Measurements from ENCODE around the gene PGLYRP4.

Gene PGLYRP4

DNA sequence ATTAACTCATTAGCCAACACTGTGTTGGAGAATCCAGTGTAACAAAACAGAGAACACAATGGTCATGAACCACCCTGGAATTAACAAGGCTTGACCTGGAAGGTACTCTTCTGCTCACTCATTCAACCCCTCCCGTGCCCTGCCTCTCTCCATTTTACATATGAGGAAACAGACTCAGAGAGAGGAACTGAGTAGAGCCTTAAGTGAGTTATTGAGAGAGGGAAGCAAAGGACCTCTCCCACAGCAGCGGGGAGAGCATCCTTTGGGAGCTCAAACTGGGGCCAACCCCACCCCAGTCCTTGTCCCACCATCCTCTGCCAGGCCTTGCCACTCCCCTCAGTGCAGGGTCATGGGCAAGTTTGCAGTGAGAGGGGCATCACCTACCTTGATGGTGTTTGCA, 25.4 kb upstream of the PGLYRP4 start:
- DNase-seq, result no peak

DNA sequence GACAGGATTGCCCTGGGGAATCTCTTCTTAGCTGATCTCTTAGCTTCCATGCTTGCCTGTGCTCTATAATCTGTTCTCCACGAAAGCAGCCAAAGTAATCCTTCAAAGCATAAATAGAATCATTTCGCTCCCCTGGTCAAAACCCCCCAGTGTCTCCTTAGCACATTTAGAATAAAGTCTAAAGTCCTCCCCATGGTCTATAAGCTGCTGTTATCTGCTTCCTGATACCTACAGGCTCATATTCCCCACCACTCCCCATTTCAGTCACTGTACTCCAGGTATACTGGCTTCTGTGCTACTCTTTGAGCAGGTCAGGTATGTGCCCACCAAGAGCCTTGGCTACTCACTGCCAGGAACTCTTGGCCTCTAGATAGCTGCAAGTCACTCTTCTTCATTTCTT, 23.9 kb upstream of the PGLYRP4 start:
- DNase-seq, result no peak

DNA sequence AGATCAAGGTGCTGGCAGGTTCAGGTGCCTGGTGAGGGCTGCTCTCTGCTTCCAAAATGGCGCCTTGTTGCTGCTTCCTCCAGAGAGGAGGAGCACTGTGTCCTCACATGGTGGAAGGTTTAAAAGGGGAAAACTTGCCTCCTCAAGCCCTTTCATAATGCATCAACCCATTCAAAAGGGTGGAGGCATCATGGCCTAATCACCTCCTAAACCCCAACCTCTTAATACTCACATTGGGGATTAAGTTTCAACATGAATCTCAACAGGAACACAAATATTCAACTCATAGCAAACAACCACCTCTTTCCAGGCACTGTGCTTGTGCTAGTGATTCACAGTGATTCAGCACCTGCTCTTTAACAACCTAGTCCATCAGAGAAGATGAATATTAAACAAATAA, 22.6 kb upstream of the PGLYRP4 start:
- DNase-seq, result no peak

DNA sequence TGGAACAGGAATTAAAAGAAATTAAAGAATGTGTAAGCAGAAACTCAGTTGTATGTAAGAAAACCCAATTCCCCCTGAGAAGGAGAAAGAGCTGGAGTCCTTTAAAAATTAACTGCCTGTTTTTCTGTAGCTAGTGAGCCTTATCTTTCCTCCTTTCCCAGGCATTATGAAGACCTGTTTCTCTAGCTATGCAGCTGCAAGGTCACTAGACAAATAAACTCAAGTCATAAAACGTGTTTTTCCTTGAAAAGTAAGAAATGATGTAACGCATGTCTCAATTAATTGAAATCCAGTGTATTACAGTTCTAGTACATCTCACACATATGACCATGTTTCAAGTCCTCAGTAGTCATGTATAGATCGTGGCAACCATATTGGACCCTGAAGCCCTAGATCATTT, 21.5 kb upstream of the PGLYRP4 start:
- no peak for DNase-seq

DNA sequence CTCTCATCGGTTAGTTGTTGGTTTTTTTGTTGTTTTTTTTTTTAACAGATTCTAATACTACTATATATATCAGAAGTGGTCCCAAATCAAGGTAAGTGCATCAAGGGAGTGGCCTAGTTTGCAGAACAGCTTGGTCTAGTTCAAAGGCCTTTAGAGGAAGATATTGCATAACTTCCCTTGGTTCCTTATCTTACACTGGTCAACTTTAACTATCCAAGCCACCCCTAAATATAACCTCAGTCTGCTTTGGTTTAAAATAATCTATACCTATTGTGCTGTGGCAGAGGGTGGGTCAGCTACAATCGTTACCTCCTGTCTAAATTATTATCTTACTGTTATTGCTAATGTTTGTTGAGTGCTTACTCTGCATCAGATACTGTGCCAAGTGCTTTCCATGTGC, 19.9 kb upstream of the PGLYRP4 start:
- no peak for DNase-seq

DNA sequence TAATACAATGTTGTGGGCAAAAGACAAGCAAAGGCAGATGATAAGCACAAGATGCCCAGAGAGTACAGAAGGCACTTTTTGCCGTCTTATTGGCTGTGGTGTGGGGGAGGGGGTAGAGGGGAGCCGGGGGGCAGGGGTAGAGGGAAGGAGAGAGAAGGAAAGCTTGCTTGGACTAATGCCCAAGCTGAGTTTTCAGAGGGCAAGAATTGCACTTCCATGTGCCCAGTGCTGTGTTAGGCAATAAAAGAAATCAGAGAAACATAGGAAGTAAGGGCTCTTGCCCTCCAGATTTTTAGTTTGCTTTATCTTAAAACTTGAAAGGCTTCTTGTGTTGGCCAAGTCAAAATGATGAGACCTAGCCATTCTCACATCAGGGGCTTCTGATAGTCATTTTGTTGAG, 18.4 kb upstream of the PGLYRP4 start:
- no peak for DNase-seq

DNA sequence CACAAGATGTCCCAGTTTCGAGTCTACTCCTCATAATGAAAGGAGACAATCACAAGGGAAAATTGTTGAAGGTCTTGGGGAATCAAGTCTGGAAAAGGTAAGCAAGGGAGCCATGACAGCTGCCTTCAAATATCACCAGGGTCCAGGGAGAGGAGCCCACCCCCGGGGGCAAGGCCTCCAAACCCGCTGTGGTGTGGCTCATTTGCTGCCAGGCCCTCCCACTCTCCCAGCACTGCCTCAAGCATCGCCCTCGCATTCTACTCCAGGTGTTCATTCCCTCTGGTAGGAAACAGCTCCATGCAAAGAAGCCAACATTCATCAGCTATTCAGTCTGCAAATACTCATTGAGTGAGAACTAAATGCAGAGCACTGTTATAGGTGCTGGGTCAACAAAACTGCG, 17.6 kb upstream of the PGLYRP4 start:
- no peak for DNase-seq

DNA sequence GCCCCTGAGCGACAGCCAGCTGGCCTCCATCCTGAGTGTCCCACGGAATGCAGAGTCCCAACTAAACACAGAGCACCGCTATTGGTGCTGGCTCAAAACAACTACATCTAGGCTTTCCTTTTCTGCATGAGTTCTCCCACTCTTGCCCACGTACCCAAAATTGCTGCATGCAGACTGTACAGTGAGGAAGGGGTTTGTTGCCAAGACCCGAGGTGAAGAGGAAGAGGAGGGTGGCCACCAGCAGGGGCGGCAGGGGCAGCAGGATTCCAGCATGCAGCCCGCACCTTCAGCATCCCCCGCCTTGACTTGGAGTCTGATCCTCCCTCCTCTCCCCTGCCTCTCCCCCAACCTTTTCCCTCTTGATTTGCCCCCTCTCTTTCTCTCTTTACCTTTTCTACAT, 17.1 kb upstream of the PGLYRP4 start:
- no peak for DNase-seq

DNA sequence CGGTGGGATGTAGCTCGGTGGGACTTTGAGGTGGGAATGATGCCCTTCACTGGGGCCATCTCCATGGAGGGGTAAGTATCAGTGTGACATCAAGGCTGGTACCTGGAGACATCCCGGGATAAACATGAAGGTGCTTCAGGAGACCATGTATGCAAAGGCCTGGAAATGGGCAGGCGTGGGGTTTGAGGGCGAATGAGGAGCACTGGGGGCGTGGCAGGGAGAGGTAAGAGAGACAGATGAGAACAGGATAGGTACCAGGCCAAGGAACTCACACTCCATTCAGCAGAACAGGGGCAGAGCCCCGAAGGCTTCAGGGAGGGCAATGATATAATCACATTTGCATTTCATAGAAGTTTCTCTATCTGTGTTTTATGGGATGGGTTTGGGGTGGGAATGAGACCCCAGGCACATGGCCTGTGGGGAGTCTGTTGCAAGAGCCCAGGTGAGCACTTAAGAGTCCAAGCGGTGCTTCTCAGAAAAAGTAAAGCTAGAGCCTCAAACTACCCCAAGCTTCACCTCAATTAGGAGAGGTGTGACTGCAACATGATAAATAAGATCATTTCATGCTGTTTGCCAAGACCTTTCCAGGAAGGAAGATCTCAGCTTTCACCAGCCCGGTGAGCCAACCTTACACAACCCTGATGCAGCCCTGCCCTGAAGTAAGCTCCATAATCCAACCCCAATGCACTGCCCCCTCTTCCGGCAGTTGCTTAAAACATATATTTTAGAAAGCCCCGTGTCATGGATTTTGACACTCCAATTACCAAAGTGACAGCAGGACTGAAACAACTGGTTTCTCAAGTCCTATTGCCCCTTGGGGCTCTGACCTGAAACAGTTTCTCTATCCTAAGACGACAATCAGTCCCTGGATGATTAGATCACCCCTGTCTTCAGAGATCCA, 16.4 kb upstream of the PGLYRP4 start:
- no peak for DNase-seq

DNA sequence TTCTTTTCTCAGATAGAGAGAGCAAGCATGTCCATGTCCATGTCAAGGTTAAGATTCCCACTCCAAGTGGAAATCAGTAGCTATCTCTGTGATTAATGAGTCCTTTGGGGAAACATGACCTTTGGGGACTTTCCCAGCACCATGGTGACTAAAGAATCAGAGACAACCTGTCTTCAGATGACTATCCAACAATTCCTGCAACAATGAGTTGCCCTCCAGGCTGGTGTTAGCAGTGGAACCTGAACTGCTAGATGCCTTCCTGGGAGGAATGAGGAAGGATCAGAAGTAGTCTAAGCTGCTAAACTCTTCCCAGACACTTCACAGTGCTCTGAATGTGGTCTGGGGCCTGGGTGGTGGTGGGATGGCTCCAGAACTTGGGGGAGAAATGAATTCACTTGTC, 15.5 kb upstream of the PGLYRP4 start:
- no peak for DNase-seq

DNA sequence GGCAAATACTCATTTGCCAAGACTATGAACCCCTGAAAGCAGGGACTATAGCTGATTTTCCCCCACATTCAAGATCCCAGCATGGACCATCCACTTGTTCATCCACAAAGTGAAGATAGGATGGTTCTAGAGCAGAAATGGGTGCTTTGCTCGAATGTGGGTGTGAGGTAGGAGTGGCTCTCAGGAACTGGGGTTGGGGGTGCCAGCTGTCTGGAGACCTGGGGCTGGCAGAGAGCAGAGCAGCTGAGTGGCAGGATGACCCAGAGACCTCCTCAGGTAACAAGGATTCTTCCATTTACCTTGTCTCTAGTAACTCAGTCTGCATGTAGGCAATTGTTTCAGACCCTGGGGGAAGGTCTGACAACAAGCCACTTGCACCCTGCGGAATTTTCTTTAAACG, 15.0 kb upstream of the PGLYRP4 start:
- DNase-seq, result no peak

DNA sequence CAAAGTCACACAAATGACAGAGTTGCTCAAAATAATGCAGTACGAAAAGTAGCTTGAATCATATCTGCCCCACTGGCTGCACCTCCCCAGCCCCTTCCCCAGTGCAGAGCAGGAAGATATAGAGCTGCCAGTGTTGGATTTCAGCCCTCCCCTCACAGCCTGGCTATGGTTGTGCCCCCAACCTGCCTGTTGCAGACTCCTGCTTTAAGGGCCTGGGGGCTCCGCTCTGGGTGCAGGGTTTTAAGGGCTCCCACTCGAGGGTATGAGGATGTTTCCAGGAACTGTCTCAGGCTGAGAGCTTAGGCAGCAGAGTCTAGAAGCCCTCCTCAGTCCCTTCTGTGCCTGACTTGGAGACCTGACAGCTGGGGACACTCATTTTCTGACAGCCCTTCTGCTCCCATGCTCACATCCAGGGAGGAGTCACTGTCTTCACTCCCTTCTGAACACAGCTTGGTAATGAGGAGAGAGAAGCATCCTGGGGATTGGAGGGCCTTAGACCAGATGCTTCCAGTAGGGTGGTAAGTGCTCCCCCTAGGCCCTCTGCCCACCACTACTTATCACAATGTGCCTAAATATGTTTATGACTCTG, 13.6 kb upstream of the PGLYRP4 start:
- DNase-seq, result no peak

DNA sequence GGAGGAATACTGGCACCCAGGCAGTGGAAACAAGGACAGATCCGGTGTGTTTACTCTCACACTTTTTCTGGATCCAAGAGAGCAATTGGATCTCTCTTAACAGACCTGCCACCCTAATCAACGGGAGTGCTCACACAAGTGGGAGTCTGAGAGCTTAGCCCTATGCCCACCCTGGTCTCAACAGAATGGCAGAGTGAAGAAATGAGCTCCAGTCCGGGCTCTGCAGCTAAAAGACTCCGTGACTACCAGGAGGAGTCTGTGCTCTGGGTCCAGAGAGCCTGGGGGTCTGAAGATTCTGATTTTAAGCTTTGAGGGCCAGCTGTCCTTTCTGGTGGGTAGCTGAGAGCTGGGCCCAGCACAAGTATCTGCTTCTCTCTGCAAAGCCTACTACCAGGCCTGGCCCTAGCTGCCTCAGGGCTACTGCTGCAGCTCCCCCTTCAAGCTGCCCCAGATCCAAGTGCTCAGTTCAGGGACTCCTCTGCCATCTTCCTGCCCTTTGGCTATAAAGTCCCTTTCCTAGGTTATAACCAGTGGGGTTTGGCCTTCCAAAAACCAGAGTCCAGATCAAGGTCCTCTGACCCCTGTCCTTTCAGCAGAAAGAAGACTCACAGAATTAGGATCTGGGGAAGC, 13.0 kb upstream of the PGLYRP4 start:
- no peak for DNase-seq

DNA sequence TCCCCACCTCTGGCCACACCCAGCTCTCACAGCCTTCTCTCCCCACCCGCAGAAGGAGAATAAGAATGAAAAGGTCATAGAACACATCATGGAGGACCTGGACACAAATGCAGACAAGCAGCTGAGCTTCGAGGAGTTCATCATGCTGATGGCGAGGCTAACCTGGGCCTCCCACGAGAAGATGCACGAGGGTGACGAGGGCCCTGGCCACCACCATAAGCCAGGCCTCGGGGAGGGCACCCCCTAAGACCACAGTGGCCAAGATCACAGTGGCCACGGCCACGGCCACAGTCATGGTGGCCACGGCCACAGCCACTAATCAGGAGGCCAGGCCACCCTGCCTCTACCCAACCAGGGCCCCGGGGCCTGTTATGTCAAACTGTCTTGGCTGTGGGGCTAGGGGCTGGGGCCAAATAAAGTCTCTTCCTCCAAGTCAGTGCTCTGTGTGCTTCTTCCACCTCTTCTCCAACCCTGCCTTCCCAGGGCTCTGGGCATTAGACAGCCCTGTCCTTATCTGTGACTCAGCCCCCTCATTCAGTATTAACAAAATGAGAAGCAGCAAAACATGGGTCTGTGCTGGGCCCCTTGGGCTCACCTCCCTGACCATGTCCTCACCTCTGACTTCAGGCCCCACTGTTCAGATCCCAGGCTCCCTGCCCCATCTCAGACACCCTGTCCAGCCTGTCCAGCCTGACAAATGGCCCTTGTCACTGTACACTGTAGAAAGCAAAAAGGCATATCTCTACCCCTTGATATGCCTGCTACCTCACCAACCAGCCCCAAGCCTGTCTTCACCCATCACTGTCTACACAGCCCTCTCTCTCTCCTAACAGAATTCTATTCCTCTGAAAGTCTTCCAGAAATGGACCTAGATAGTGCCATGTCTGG, 12.2 kb upstream of the PGLYRP4 start:
- no peak for DNase-seq

DNA sequence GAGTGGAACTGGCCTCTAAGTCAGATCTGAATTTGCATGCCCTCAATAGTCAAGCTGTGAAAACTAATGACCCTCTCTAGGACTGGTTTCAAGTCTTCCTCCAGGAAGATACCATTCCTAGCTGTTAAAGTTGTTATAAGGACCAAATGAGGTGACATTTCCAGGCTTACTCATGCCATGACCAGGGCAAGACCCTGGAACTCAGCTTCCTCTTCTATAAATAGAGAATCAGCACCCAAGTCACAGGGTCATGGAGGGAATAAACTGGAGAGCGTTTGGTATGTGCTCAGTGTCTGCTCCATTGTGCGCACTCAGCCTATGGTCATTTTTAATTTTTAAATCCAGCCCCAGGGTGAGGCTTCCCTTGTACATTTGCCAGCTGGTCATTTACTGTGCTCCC, 11.5 kb upstream of the PGLYRP4 start:
- DNase-seq, result no peak

DNA sequence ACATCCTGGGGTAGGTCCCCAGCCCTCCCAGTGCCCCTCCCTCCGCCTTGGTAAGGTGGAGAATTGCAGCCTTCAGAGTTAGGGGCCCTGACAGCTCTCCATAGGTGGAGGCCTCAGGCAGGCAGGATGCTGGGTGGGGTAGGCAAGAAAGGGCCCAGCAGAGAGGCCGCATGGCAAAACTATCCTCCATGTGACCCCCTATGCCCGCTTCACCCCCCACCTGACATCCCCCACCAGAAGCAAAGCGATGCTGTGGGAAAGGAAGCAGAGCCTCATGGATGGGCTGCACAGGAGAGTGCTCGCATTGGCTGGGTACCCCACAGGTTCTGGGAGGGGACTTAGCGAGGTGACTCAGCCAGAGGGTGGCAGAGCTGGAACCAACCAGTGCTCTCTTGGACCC, 10.6 kb upstream of the PGLYRP4 start:
- DNase-seq, result no peak

DNA sequence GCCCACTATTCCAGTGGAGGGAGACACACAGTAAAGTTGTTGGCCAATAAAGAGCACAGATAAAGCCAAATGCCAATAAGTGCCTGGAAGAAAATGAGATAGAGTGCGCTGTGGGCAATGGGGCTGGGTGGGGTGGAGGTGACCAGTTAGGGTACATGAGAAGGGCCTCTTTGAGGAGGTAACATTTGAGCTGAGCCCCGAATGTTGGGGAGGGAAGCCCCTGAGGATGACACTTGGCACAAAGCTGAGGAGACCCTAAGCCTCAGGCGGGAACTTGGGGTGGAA, 10.0 kb upstream of the PGLYRP4 start:
- no peak for DNase-seq

DNA sequence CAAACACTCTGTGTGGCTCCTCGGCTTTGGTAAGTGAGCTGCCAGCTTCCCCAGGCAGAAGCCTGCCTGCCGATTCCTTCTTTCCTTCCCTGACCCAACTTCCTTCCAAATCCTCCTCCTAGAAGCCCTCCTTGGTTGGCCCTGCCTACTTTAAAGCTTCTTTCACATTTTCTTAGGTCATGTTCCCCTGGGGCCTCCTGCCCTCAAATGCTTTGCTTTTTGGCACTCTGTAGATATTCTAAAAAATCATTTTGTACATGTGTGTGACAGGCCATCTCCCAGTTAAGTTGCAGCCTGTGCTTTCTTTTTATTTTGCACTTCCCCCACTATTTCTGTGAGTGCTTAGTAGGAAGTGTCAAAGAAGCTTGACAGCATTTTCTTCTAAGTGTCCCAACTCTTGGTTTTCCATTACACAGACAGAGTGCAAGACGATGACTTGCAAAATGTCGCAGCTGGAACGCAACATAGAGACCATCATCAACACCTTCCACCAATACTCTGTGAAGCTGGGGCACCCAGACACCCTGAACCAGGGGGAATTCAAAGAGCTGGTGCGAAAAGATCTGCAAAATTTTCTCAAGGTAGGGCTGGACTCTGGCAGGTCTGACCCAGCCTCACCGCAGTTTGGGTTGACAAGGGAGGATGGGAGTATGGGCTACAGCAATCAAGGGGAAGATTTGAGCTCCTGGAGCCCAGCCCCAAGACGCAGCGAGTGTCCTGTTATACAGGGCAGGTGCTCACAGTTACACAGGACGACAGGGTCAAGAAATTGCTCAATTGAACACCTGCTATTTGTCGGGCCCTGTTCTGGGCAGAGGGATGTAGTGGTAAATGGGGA, 9.4 kb upstream of the PGLYRP4 start, which contains the start of gene S100A9:
Gene S100A9, plus strand, starts transcription at position 2 of the 838 bp plus-strand sequence. Its CDS starts 430 bp downstream, at position 432.
- no peak for DNase-seq

DNA sequence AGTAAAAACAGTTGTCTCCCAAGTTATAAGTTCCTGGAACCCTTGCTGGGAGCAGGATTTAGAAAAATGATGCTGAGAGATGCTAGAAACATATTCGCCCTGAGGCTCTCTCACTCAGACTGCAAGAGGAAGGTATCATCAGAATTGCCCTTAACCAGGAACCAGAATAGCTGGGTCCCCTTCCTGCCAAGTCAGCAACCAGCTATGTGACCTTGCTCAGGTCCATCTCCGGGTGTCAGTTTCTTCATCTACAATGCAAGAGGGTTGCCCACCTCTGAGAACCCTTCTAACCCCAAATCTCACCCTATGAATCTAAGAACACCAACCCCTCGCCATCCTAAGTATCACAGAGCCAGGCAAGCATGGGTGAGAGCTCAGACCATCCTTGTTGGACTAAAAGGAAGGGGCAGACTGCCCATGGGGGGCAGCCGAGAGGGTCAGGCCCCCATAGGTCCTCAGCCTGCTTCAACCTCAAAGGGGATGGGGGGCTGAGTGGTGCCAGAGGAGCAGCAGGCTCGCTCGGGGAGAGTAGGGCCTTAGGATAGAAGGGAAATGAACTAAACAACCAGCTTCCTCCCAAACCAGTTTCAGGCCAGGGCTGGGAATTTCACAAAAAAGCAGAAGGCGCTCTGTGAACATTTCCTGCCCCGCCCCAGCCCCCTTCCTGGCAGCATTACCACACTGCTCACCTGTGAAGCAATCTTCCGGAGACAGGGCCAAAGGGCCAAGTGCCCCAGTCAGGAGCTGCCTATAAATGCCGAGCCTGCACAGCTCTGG, 8.6 kb upstream of the PGLYRP4 start:
- no peak for DNase-seq

DNA sequence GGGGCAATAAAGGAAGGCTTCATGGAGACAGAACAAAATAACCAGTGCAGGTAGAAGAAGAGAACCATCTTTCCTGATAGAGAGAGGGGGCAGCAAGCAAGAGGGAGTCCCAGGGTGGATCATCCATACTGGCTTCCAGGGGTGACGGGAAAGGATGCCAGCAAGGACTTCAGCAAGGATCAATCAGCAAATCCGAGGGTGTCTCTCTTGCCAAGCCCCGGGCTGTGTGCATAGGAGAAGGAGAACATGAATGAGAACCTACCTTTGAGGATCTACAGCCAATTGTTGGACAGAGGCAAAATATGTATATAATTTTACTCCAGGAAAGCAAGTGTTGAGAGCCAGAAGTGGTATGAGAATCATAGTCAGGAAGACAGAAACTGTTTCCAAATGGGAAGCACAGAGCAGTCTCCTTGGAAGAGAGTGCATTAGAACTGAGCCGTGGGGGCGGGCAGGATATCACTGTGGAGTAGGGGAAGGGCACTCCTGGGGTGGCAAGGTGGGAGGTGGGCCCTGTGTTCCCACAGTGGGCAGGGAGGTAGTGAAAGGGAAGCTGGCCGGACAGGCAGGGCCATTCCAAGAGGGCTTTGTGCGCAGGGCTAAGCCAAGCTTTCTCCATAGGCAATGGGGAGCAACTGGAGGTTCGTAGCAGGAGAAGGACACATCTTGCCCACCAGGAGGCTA, 7.9 kb upstream of the PGLYRP4 start:
- DNase-seq, result no peak
